CD4-positive, alpha-beta T cell treated with Interleukin-12 subunit alpha and Interleukin-12 subunit beta, for 1 hour (primary cell): ENCODE results near the gene RNF39.
"Not testable (repeated sequence)": the region's sequence is repeated elsewhere in the genome, so short reads cannot be mapped to it uniquely, and the experiment has no call there.

ENCODE experiments used
- DNase-seq: peaks from one replicate; pipeline ENCODE4 v3.0.0-alpha.2; 2020

The RNF39 gene

DNA sequence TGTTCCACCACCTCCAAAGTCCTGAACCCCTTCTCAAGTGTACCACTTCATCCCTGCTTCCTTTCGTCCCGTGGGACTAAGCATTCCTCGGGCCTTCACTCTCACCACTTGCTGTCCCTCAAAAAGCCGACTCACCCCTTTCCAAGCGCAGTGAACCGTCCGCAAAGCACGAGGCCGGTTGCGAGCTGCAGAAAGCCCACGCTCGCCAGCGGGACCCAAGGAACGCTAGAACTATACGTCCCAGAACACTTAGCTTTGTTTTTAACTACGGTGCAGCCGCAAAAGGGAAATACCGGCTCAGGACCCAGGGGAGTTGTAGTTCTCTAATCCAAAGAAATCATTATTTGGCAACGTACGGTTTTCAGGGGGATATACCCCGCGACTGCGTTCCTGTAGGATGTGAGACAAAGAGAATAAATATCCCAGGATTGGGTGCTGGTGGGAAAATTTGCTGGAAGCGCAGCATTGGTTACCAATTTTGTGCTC, 14.9 kb downstream of the RNF39 start:
- peak; percentile 46 for DNase-seq

GRCh38 chr6:30055513-30055912, 20.1 kb downstream of the RNF39 start:
- DNase-seq: no peak

DNA sequence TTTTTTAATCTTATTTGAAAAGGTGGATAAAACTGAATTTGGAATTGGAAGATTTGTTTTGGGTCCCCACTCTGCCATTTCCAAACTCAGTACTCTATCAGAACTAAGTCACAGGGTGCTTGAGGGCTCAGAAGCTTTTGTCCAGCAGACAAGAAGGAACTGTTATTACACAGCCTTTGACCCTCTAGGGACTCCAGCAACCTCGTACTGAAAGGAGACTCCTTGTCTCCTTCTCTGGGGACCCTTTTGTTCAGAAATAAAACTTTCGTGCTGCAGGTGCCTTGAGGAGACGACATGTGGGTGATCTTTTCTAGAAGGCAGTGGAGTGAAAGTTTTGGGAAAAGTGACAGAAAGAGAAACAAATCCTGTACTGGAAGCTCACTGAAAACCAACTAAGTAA, 21.9 kb downstream of the RNF39 start:
- no peak for DNase-seq

GRCh38 chr6:30047220-30047619, 28.3 kb downstream of the RNF39 start:
- DNase-seq: no peak

GRCh38 chr6:30044630-30045029, 30.9 kb downstream of the RNF39 start:
- DNase-seq: no peak

DNA sequence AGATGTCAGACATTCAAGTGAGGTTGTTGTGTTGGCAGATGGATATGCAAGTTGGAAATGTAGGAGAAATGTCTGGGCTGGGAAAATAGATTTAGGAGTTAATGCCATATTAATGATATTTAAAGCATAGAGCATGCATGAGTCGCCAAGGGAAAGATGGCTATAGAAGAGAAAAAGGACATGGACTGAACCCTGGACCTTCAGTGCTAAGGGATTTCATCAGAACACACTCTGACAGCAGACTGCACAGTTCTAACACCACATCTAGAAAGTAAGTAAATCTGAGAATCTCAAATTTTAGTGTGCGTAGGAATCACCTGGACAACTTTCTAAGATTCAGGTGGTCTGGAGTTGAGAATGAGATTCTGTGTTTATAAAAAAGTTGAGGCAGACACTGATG, 31.8 kb downstream of the RNF39 start:
- no peak for DNase-seq

- DNase-seq: no peak
Measured at GRCh38 chr6:30042914-30043313, 32.7 kb downstream of the RNF39 start.

DNA sequence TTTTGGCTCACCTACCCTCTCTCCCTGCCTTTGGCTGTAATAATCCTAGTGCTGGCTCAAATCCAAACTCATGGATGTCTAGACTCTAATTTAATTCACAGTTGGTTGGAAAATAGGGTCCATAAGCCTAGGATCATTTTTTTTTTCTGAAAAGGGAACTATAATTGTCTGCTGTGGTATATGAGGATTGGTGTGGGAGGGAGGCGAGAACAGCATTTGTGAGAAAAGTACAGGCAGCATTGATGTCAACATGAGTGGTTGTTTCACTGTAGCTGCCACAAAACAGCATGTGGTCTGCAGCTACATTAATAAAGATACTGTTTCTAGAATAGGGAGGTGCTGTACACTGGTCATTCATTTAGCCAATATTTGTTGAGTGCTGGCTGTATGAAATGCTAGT, 33.1 kb downstream of the RNF39 start:
- no peak for DNase-seq

- no peak for DNase-seq
Measured at GRCh38 chr6:30041821-30042220, 33.7 kb downstream of the RNF39 start.

DNA sequence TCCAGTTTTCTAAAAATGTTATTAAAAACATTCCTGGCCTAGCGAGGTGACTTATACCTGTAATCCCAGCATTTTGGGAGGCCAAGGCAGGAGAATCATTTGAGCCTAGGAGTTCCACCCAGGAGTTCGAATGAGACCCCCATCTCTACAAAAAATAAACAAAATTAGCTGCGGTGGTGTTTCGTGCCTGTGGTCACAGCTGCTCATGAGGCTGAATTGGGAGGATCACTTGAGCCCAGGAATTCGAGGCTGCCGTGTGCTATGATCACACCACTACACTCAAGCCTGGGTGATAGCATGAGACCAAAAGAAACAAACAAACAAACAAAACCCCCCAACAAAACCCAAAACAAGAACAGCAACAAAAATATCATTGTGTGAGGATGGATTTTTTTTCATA, 34.3 kb downstream of the RNF39 start:
- no peak for DNase-seq

- peak; percentile 15 for DNase-seq
Measured at GRCh38 chr6:30037182-30037788, 38.3 kb downstream of the RNF39 start.

DNA sequence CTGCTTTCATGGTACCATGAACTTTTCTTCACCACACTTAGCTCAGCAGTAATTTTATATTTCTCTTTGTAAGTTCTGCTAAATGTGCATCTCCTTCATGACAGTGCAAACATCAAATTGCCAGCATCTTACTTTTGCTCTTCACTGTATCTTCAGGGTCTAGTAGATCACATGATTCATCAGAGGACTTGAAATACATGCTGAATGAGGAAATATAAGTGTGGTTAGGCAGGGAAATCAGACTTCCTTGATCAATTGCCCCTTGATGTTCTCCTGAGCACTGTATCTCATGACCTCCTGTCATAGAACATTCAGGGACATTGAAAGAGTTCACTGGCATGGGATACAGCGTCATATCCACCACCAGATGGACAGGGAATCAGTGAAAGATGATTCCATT, 39.8 kb downstream of the RNF39 start:
- no peak for DNase-seq

DNA sequence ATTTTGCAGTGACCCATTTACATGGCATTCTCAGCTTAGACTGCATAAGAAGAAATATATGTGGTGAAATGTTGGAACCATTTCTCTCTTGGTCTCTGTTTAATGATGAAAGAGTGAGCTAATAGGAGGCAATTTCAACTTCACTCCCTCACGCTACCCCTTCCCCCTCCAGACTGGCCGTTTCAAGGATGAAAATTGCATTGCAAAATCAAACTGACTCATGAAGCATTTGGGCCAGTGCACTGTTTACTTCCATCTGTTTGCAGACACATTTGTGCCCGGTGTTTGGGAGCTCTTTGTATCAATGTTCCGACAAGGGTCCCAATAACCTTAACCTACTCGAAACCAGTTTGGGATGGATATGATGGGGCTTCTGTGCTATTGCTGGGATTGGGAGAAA, 42.1 kb downstream of the RNF39 start:
- DNase-seq: not testable (repeated sequence)

GRCh38 chr6:30031381-30031780, 44.2 kb downstream of the RNF39 start:
- no peak for DNase-seq

- no peak for DNase-seq
Measured at GRCh38 chr6:30029588-30029987, 46.0 kb downstream of the RNF39 start.

DNA sequence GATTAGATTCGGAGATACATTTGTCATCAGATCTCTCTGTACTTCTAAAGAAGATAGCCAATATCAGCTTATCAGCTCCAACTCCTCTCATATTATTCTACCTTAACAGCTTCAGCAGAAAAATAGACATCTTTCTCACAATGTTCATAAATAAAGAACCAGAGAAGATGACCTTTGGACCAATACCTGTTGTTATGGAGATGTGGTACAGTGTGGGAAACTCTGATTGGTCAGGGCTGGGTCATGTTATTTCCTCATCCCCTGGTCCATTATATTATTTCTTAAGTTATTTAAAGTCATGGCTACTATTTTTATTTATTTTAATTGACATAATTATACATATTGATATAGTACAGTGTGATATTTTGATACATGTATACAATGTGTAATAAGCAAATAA, 50.4 kb downstream of the RNF39 start:
- DNase-seq: no peak

GRCh38 chr6:30022712-30023111, 52.9 kb downstream of the RNF39 start:
- not testable (repeated sequence) for DNase-seq

DNA sequence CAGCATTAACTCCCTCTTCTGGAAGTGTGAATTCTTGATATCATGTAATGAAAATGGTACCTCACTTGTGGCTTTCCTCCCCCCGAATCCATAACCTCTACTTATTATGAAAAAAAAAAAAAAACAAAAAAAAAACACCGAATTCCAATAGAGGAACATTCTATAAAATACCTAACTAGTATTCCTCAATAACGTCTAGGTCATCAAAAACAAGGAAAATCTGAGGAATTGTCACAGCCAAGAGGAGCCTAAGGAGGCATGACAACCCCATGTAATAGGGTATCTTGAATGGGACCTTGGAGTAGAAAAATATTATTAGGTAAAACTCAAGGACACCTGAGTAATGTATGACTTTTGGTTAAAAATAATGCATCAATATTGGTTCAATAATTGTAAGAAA, 53.4 kb downstream of the RNF39 start:
- DNase-seq: no peak

DNA sequence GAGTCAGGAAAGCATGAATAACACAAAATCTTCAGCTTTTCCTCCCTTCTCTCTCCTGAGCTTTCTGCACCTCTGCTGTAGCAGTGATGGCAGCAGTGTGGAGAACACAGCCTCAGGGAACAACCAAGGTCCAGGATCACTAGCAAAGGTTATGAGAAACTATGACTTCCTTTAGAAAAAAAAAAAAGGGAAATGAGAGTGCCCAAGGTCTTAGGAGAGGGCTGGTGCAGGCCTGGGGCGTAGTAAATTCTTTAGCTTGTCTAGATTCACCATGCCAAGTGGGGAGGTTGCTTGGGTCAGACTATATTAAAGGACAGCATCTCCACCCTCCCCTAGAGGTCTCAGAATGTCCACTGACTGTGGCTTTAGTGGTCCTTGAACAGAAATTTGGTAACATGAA, 54.9 kb downstream of the RNF39 start:
- no peak for DNase-seq
